Sigmoid colon (tissue), 4 donors: ENCODE data around the gene LCOR.

Experiments used
- CTCF ChIP-seq, 4 experiments: fragments of 450-650 bp in 3 of 4; fragments of 200-600 bp in 1 of 4; IDR thresholded peaks; one replicate each; pipeline ENCODE4 v1.5.1; 2016 to 2019; ENCODE audit warnings: antibody characterized with exemption in 4 of 4, mild to moderate bottlenecking in 3 of 4, moderate library complexity in 2 of 4
- EP300 ChIP-seq, 4 donors: sonication (generic); formaldehyde crosslinking; IDR thresholded peaks; one replicate each; pipeline ENCODE4 v1.6.1; 2017; ENCODE audit warnings: antibody characterized with exemption in 4 of 4
- POLR2A ChIP-seq, 2 donors: fragments of 450-650 bp; IDR thresholded peaks; one replicate each; pipeline ENCODE4 v1.6.1; 2016; ENCODE audit warnings: antibody characterized with exemption in 2 of 2, mild to moderate bottlenecking in 2 of 2, moderate library complexity in 2 of 2
- POLR2AphosphoS5 ChIP-seq, 4 donors: sonication (generic); formaldehyde crosslinking; IDR thresholded peaks; one replicate each; pipeline ENCODE4 v1.6.1; 2017; ENCODE audit warnings: antibody characterized with exemption in 4 of 4

GRCh38 chr10:96917628-96918027 is 85.5 kb downstream of the LCOR start:
- TF ChIP-seq EP300 (IDR thresholded peaks at IDR 0.05) = no peak
- TF ChIP-seq POLR2AphosphoS5 (IDR thresholded peaks at IDR 0.05) = no peak
- no peak for TF ChIP-seq CTCF (IDR thresholded peaks at IDR 0.05)
- TF ChIP-seq POLR2A (IDR thresholded peaks at IDR 0.05) = no peak
